ENCODE results near the gene HOXD8.

GRCh38 chr2:176117162-176117822 lies 12.2 kb upstream of the HOXD8 start:
- TF ChIP-seq EZH2 (IDR thresholded peaks at IDR 0.05; ENCODE audit: insufficient read depth, poor library complexity, severe bottlenecking) (no peak), EZH2phosphoT487 (IDR thresholded peaks at IDR 0.05; ENCODE audit: insufficient read depth, low read depth) (no peak)
